ENCODE data around the gene RBM23.
"Not testable (repeated sequence)": the region's sequence is repeated elsewhere in the genome, so short reads cannot be mapped to it uniquely, and the experiment has no call there.

Gene RBM23

GRCh38 chr14:22918804-22919600 is at the start of gene RBM23:
RBM23 (minus strand) TSS chr14:22919149.
- Histone ChIP-seq H3K4me1 (ENCODE audit: insufficient read depth, insufficient read length) (no peaks in the 10 kb centered on the region), H3K36me3 (ENCODE audit: insufficient read depth, insufficient read length, low read length) (peaks cover 67% of the 10 kb centered on the region), H3K27me3 (ENCODE audit: insufficient read depth, insufficient read length) (no peaks in the 10 kb centered on the region), H3K9me3 (ENCODE audit: insufficient read depth, low read length) (no peaks in the 10 kb centered on the region), H3K4me3 (ENCODE audit: insufficient read length, low read depth) (peak within 1 kb of the TSS; percentile 49), H3K9ac (ENCODE audit: insufficient read length, low read depth) (peak within 1 kb of the TSS; percentile 56)
- DNase-seq (ENCODE audit: low read depth, low spot score) = peak; percentile 98
- peak; percentile 67 for TF ChIP-seq YY1 (IDR thresholded peaks at IDR 0.05; ENCODE audit: insufficient read depth, insufficient read length)
- TF ChIP-seq ZNF274 (IDR thresholded peaks at IDR 0.05; ENCODE audit: low read depth, low read length) = no peak

- Histone ChIP-seq H3K36me3 (ENCODE audit: insufficient read depth, insufficient read length, low read length) (no peaks in the 10 kb centered on the region), H3K4me1 (ENCODE audit: insufficient read depth, insufficient read length) (no peaks in the 10 kb centered on the region), H3K27me3 (ENCODE audit: insufficient read depth, insufficient read length) (no peaks in the 10 kb centered on the region), H3K4me3 (ENCODE audit: insufficient read length, low read depth) (no peak overlapping the region), H3K9me3 (ENCODE audit: insufficient read depth, low read length) (no peaks in the 10 kb centered on the region), H3K9ac (ENCODE audit: insufficient read length, low read depth) (no peak overlapping the region)
- TF ChIP-seq YY1 (IDR thresholded peaks at IDR 0.05; ENCODE audit: insufficient read depth, insufficient read length) = no peak
- no peak for TF ChIP-seq ZNF274 (IDR thresholded peaks at IDR 0.05; ENCODE audit: low read depth, low read length)
- TF ChIP-seq SUZ12 (IDR thresholded peaks at IDR 0.05; ENCODE audit: extremely low read depth, insufficient read depth, insufficient read length) = no peak
- DNase-seq (ENCODE audit: low read depth, low spot score) = no peak
These were observed 47.9 kb upstream of the RBM23 start for GRCh38 chr14:22966783-22967269.

- not testable (repeated sequence) for H3K9me3 ChIP-seq (ENCODE audit: insufficient read depth, low read length); H3K4me1 ChIP-seq (ENCODE audit: insufficient read depth, insufficient read length); DNase-seq (ENCODE audit: low read depth, low spot score); H3K4me3 ChIP-seq (ENCODE audit: insufficient read length, low read depth); H3K36me3 ChIP-seq (ENCODE audit: insufficient read depth, insufficient read length, low read length); H3K9ac ChIP-seq (ENCODE audit: insufficient read length, low read depth); H3K27me3 ChIP-seq (ENCODE audit: insufficient read depth, insufficient read length)
These were observed 47.2 kb upstream of the RBM23 start for GRCh38 chr14:22965916-22966782.

GRCh38 chr14:22962061-22962676 is 43.2 kb upstream of the RBM23 start:
- Histone ChIP-seq H3K36me3 (ENCODE audit: insufficient read depth, insufficient read length, low read length) (no peaks in the 10 kb centered on the region), H3K27me3 (ENCODE audit: insufficient read depth, insufficient read length) (no peaks in the 10 kb centered on the region), H3K9me3 (ENCODE audit: insufficient read depth, low read length) (no peaks in the 10 kb centered on the region), H3K9ac (ENCODE audit: insufficient read length, low read depth) (no peak overlapping the region), H3K4me1 (ENCODE audit: insufficient read depth, insufficient read length) (no peaks in the 10 kb centered on the region), H3K4me3 (ENCODE audit: insufficient read length, low read depth) (no peak overlapping the region)
- no peak for DNase-seq (ENCODE audit: low read depth, low spot score)
- TF ChIP-seq ZNF274 (IDR thresholded peaks at IDR 0.05; ENCODE audit: low read depth, low read length) (no peak), YY1 (IDR thresholded peaks at IDR 0.05; ENCODE audit: insufficient read depth, insufficient read length) (no peak), SUZ12 (IDR thresholded peaks at IDR 0.05; ENCODE audit: extremely low read depth, insufficient read depth, insufficient read length) (no peak)

- H3K9me3 ChIP-seq (ENCODE audit: insufficient read depth, low read length) = no peaks in the 10 kb centered on the region
- peak overlapping the region; percentile 77 for H3K9ac ChIP-seq (ENCODE audit: insufficient read length, low read depth)
- peak overlapping the region; percentile 61 for H3K4me3 ChIP-seq (ENCODE audit: insufficient read length, low read depth)
- TF ChIP-seq YY1 (IDR thresholded peaks at IDR 0.05; ENCODE audit: insufficient read depth, insufficient read length) (no peak), SUZ12 (IDR thresholded peaks at IDR 0.05; ENCODE audit: extremely low read depth, insufficient read depth, insufficient read length) (no peak), ZNF274 (IDR thresholded peaks at IDR 0.05; ENCODE audit: low read depth, low read length) (no peak)
- H3K36me3 ChIP-seq (ENCODE audit: insufficient read depth, insufficient read length, low read length) = peaks cover 19% of the 10 kb centered on the region
- H3K27me3 ChIP-seq (ENCODE audit: insufficient read depth, insufficient read length) = no peaks in the 10 kb centered on the region
- DNase-seq (ENCODE audit: low read depth, low spot score) = no peak
- peaks cover 3% of the 10 kb centered on the region for H3K4me1 ChIP-seq (ENCODE audit: insufficient read depth, insufficient read length)
These were observed 37.0 kb upstream of the RBM23 start for GRCh38 chr14:22955702-22956569.

GRCh38 chr14:22952418-22952817 is 33.5 kb upstream of the RBM23 start:
- Histone ChIP-seq H3K4me3 (ENCODE audit: insufficient read length, low read depth) (no peak overlapping the region), H3K9ac (ENCODE audit: insufficient read length, low read depth) (no peak overlapping the region), H3K9me3 (ENCODE audit: insufficient read depth, low read length) (no peaks in the 10 kb centered on the region), H3K4me1 (ENCODE audit: insufficient read depth, insufficient read length) (peaks cover 3% of the 10 kb centered on the region), H3K27me3 (ENCODE audit: insufficient read depth, insufficient read length) (no peaks in the 10 kb centered on the region), H3K36me3 (ENCODE audit: insufficient read depth, insufficient read length, low read length) (peaks cover 38% of the 10 kb centered on the region)
- no peak for DNase-seq (ENCODE audit: low read depth, low spot score)
- TF ChIP-seq SUZ12 (IDR thresholded peaks at IDR 0.05; ENCODE audit: extremely low read depth, insufficient read depth, insufficient read length) (no peak), ZNF274 (IDR thresholded peaks at IDR 0.05; ENCODE audit: low read depth, low read length) (no peak), YY1 (IDR thresholded peaks at IDR 0.05; ENCODE audit: insufficient read depth, insufficient read length) (no peak)

GRCh38 chr14:22951795-22952194 is 32.8 kb upstream of the RBM23 start:
- not testable (repeated sequence) for H3K4me1 ChIP-seq (ENCODE audit: insufficient read depth, insufficient read length); DNase-seq (ENCODE audit: low read depth, low spot score); H3K4me3 ChIP-seq (ENCODE audit: insufficient read length, low read depth); H3K27me3 ChIP-seq (ENCODE audit: insufficient read depth, insufficient read length); H3K9ac ChIP-seq (ENCODE audit: insufficient read length, low read depth); H3K9me3 ChIP-seq (ENCODE audit: insufficient read depth, low read length)
- peaks cover 44% of the 10 kb centered on the region for H3K36me3 ChIP-seq (ENCODE audit: insufficient read depth, insufficient read length, low read length)

Data from NT2/D1 (cell line).